GM19468 (cell line): ENCODE measurements around the gene GALNT10.

Experiments used
- ATAC-seq: cut with Tn5 transposase; IDR thresholded peaks from one replicate; pipeline ENCODE4 v1.9.1; 2021; ENCODE audit warnings: mild to moderate bottlenecking, moderate library complexity, moderate number of reproducible peaks; ENCODE audit not compliant: unreplicated experiment; ENCODE audit errors: extremely low read depth

Gene GALNT10

GRCh38 chr5:154178661-154179060, 11.9 kb upstream of the GALNT10 start:
- no peak for ATAC-seq

GRCh38 chr5:154179846-154180710, 10.5 kb upstream of the GALNT10 start:
- peak; percentile 90 for ATAC-seq

- no peak for ATAC-seq
Observed at GRCh38 chr5:154181161-154181560, 9.4 kb upstream of the GALNT10 start.

GRCh38 chr5:154189256-154189818, 1.2 kb upstream of the GALNT10 start:
- ATAC-seq, result no peak

- ATAC-seq, result peak; percentile 72
Observed at GRCh38 chr5:154189819-154190594, 526 bp upstream of the GALNT10 start.

- ATAC-seq, result no peak
Observed at GRCh38 chr5:154191467-154192261, 1.1 kb downstream of the GALNT10 start.

GRCh38 chr5:154193283-154193682, 2.8 kb downstream of the GALNT10 start:
- ATAC-seq, result no peak

- no peak for ATAC-seq
Observed at GRCh38 chr5:154193701-154194121, 3.2 kb downstream of the GALNT10 start.

- no peak for ATAC-seq
Observed at GRCh38 chr5:154194345-154195329, 4.1 kb downstream of the GALNT10 start.

GRCh38 chr5:154196281-154196680, 5.7 kb downstream of the GALNT10 start:
- ATAC-seq, result no peak

- ATAC-seq, result no peak
Observed at GRCh38 chr5:154196955-154197652, 6.6 kb downstream of the GALNT10 start.

- no peak for ATAC-seq
Observed at GRCh38 chr5:154197801-154198491, 7.4 kb downstream of the GALNT10 start.

GRCh38 chr5:154198611-154199230, 8.2 kb downstream of the GALNT10 start:
- ATAC-seq, result no peak

GRCh38 chr5:154199263-154199662, 8.7 kb downstream of the GALNT10 start:
- no peak for ATAC-seq

GRCh38 chr5:154199671-154200220, 9.2 kb downstream of the GALNT10 start:
- ATAC-seq, result no peak

GRCh38 chr5:154200221-154200620, 9.7 kb downstream of the GALNT10 start:
- no peak for ATAC-seq

- no peak for ATAC-seq
Observed at GRCh38 chr5:154201108-154201769, 10.7 kb downstream of the GALNT10 start.
